HTERT RPE-1 (cell line): ENCODE data around the gene CFAP97D2.
"Not testable (repeated sequence)": the region's sequence is repeated elsewhere in the genome, so short reads cannot be mapped to it uniquely, and the experiment has no call there.

Experiments
- in situ Hi-C: fragments of 300-500 bp; cut with MboI; formaldehyde crosslinking; loops from 4 replicates; pipeline ENCODE4 v1.14.3; 2020; ENCODE audit warnings: low sequenced_read_pairs

Gene CFAP97D2

GRCh38 chr13:114157869-114158495 lies 21.1 kb upstream of the CFAP97D2 start:
- in situ Hi-C loops: no loop called here

GRCh38 chr13:114158869-114159666 lies 20.0 kb upstream of the CFAP97D2 start:
- in situ Hi-C loops: not testable (repeated sequence)

- in situ Hi-C loops: no loop called here
These were observed 18.0 kb upstream of the CFAP97D2 start for GRCh38 chr13:114161028-114161556.

GRCh38 chr13:114161644-114162532 lies 17.2 kb upstream of the CFAP97D2 start:
- in situ Hi-C loops: no loop called here

GRCh38 chr13:114162533-114162922 lies 16.5 kb upstream of the CFAP97D2 start:
- in situ Hi-C loops: no loop called here

GRCh38 chr13:114164053-114164452 lies 15.0 kb upstream of the CFAP97D2 start:
- in situ Hi-C loops: no loop called here

GRCh38 chr13:114164681-114165429 lies 14.2 kb upstream of the CFAP97D2 start:
- in situ Hi-C loops: no loop called here

- in situ Hi-C loops: no loop called here
These were observed 12.5 kb upstream of the CFAP97D2 start for GRCh38 chr13:114166381-114167131.

GRCh38 chr13:114167426-114167825 lies 11.6 kb upstream of the CFAP97D2 start:
- in situ Hi-C loops: no loop called here

GRCh38 chr13:114167885-114168284 lies 11.2 kb upstream of the CFAP97D2 start:
- in situ Hi-C loops: no loop called here

- in situ Hi-C loops: no loop called here
These were observed 5.8 kb upstream of the CFAP97D2 start for GRCh38 chr13:114173272-114173671.

- in situ Hi-C loops: no loop called here
These were observed 5.3 kb upstream of the CFAP97D2 start for GRCh38 chr13:114173745-114174144.

- in situ Hi-C loops: no loop called here
These were observed 4.5 kb upstream of the CFAP97D2 start for GRCh38 chr13:114174529-114174961.

- in situ Hi-C loops: not testable (repeated sequence)
These were observed 2.6 kb upstream of the CFAP97D2 start for GRCh38 chr13:114176359-114176902.

- in situ Hi-C loops: no loop called here
These were observed 1.6 kb upstream of the CFAP97D2 start for GRCh38 chr13:114177245-114178010.

GRCh38 chr13:114185182-114185971 lies 6.3 kb downstream of the CFAP97D2 start:
- in situ Hi-C loops: no loop called here

GRCh38 chr13:114194853-114195252 lies 15.8 kb downstream of the CFAP97D2 start:
- in situ Hi-C loops: no loop called here

- in situ Hi-C loops: no loop called here
These were observed 17.6 kb downstream of the CFAP97D2 start for GRCh38 chr13:114196629-114197028.
